ENCODE results near the gene R3HCC1L. TPM values are rescaled to one million over a fixed set of nuclear protein-coding genes. Genes with fewer than 3 reads are reported as not detected.
"Not testable (repeated sequence)": the region's sequence is repeated elsewhere in the genome, so short reads cannot be mapped to it uniquely, and the experiment has no call there.

R3HCC1L gene
- total RNA-seq, 1 donor, result 6.7 TPM

- peak in 2 of 3 donors; percentile 26 to 50 for DNase-seq (ENCODE audit: low read depth in 2 of 3, low spot score in 2 of 3)
Measured at GRCh38 chr10:98170249-98171117, 36.0 kb downstream of the R3HCC1L start.

- DNase-seq (ENCODE audit: low read depth in 2 of 3, low spot score in 2 of 3), result no peak
Measured at GRCh38 chr10:98172073-98172472, 37.6 kb downstream of the R3HCC1L start.

- no peak for DNase-seq (ENCODE audit: low read depth in 2 of 3, low spot score in 2 of 3)
Measured at GRCh38 chr10:98172495-98172894, 38.0 kb downstream of the R3HCC1L start.

GRCh38 chr10:98173260-98173659 lies 38.8 kb downstream of the R3HCC1L start:
- no peak for DNase-seq (ENCODE audit: low read depth in 2 of 3, low spot score in 2 of 3)

GRCh38 chr10:98182351-98182915 lies 48.0 kb downstream of the R3HCC1L start:
- not testable (repeated sequence) for DNase-seq (ENCODE audit: low read depth in 2 of 3, low spot score in 2 of 3)

GRCh38 chr10:98186681-98187080 lies 52.2 kb downstream of the R3HCC1L start:
- DNase-seq (ENCODE audit: low read depth in 2 of 3, low spot score in 2 of 3), result no peak

GRCh38 chr10:98190773-98191172 lies 56.3 kb downstream of the R3HCC1L start:
- not testable (repeated sequence) for DNase-seq (ENCODE audit: low read depth in 2 of 3, low spot score in 2 of 3)

GRCh38 chr10:98193037-98193436 lies 58.6 kb downstream of the R3HCC1L start:
- DNase-seq (ENCODE audit: low read depth in 2 of 3, low spot score in 2 of 3), result no peak

- no peak for DNase-seq (ENCODE audit: low read depth in 2 of 3, low spot score in 2 of 3)
Measured at GRCh38 chr10:98194633-98195032, 60.2 kb downstream of the R3HCC1L start.

GRCh38 chr10:98195120-98195519 lies 60.7 kb downstream of the R3HCC1L start:
- DNase-seq (ENCODE audit: low read depth in 2 of 3, low spot score in 2 of 3), result peak in 1 of 3 donors; percentile 5

GRCh38 chr10:98196985-98197384 lies 62.5 kb downstream of the R3HCC1L start:
- DNase-seq (ENCODE audit: low read depth in 2 of 3, low spot score in 2 of 3), result no peak

- DNase-seq (ENCODE audit: low read depth in 2 of 3, low spot score in 2 of 3), result no peak
Measured at GRCh38 chr10:98201760-98202159, 67.3 kb downstream of the R3HCC1L start.

- no peak for DNase-seq (ENCODE audit: low read depth in 2 of 3, low spot score in 2 of 3)
Measured at GRCh38 chr10:98202378-98202777, 67.9 kb downstream of the R3HCC1L start.

GRCh38 chr10:98205351-98205750 lies 70.9 kb downstream of the R3HCC1L start:
- no peak for DNase-seq (ENCODE audit: low read depth in 2 of 3, low spot score in 2 of 3)

GRCh38 chr10:98208925-98209324 lies 74.5 kb downstream of the R3HCC1L start:
- no peak for DNase-seq (ENCODE audit: low read depth in 2 of 3, low spot score in 2 of 3)

GRCh38 chr10:98209441-98209840 lies 75.0 kb downstream of the R3HCC1L start:
- DNase-seq (ENCODE audit: low read depth in 2 of 3, low spot score in 2 of 3), result no peak

GRCh38 chr10:98212196-98212595 lies 77.7 kb downstream of the R3HCC1L start:
- DNase-seq (ENCODE audit: low read depth in 2 of 3, low spot score in 2 of 3), result no peak

GRCh38 chr10:98213740-98214139 lies 79.3 kb downstream of the R3HCC1L start:
- DNase-seq (ENCODE audit: low read depth in 2 of 3, low spot score in 2 of 3), result no peak

GRCh38 chr10:98215373-98215772 lies 80.9 kb downstream of the R3HCC1L start:
- DNase-seq (ENCODE audit: low read depth in 2 of 3, low spot score in 2 of 3), result no peak

- DNase-seq (ENCODE audit: low read depth in 2 of 3, low spot score in 2 of 3), result peak in 1 of 3 donors; percentile 29
Measured at GRCh38 chr10:98217801-98218200, 83.3 kb downstream of the R3HCC1L start.

GRCh38 chr10:98223874-98224273 lies 89.4 kb downstream of the R3HCC1L start:
- no peak for DNase-seq (ENCODE audit: low read depth in 2 of 3, low spot score in 2 of 3)

GRCh38 chr10:98224509-98224908 lies 90.1 kb downstream of the R3HCC1L start:
- no peak for DNase-seq (ENCODE audit: low read depth in 2 of 3, low spot score in 2 of 3)

Measured in hematopoietic multipotent progenitor cell (in vitro differentiated cells).